Activated CD4-positive, alpha-beta T cell treated with anti-CD3 and anti-CD28 coated beads for 1 hour (primary cell): ENCODE measurements around the gene PFKP.

Experiments used
- DNase-seq: peaks from one replicate; pipeline ENCODE4 v3.0.0-alpha.2; 2020

Gene PFKP

DNA sequence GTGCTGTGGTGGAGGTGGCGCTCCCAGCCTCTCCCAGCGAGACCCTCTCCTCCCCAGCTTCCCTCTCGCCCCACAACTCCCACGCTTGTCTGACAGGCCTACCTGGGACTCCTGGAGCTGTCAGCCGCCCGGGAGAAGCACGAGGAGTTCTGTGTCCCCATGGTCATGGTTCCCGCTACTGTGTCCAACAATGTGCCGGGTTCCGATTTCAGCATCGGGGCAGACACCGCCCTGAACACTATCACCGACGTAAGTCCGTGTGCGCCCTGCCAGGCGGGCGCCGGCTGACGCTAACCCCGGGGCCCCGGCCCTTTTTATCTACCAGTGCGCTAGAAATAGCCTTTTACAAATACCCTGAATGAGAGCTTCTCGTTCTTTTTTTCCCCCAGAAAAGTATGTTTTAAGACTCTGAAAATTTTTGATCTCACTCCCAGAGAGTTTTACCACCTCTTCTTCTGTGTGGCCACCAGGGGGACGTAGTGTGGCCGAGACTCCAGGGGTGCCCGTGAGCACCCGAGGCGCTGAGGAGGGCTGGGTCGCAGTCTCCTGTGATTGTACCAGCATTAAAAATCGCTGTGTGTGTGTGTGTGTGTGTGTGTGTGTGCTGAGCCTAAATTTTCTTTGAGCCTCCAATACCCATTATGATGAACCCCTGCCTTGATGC lies 52.6 kb downstream of the PFKP start:
- no peak for DNase-seq

DNA sequence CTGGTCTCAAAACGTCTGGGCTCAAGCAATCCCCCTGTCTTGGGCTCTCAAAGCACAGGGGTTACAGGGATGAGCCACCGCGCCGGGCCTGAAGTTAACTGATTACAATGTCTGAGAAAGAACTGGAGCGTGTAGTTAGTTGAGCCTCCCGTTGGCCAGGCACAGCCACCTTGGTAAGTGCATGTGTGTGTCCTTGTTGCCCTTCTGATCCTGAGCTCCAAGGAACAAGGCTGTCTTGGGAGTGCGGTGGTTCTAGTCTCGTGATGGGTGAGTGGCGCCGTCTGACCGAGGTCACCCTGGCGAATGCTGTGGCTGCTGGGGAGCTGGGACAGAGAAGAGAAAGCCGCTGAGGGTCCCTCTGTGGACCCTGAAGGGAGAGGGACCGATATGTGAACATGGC lies 54.7 kb downstream of the PFKP start:
- DNase-seq: no peak

DNA sequence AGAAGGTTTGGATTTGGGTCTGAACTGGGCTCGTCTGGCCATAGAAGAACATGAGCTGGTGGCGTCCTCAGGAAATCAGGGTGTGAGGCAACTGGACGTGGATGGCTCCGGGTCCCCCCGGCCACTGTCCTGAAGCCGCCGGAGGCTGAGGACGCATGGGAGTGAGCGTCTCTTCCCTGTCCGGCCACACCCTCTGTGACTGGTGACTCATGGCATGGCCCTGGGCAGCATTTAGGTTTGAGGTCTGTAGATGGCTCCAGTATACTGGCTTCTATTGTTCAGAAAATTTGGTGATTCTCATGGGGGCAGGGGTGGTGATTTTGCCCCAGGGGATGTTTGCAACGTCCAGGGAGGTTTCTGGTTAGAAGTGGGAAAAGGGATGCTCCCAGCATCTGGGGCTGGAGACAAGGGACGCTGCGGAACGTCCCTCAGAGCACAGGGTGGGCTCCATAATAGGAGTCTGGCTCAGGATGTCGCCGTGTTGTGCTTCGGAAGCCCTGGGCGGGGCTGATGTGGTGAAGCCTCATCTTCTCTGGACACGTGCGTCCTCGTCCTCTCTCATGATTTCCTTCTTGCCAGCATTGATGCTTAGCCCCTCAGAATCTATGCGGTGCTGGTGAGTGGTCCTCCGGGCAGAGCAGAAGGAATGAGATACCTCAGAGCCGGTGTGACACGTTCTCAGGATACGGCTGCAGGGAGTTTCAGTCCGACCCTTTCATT lies 55.3 kb downstream of the PFKP start:
- no peak for DNase-seq

DNA sequence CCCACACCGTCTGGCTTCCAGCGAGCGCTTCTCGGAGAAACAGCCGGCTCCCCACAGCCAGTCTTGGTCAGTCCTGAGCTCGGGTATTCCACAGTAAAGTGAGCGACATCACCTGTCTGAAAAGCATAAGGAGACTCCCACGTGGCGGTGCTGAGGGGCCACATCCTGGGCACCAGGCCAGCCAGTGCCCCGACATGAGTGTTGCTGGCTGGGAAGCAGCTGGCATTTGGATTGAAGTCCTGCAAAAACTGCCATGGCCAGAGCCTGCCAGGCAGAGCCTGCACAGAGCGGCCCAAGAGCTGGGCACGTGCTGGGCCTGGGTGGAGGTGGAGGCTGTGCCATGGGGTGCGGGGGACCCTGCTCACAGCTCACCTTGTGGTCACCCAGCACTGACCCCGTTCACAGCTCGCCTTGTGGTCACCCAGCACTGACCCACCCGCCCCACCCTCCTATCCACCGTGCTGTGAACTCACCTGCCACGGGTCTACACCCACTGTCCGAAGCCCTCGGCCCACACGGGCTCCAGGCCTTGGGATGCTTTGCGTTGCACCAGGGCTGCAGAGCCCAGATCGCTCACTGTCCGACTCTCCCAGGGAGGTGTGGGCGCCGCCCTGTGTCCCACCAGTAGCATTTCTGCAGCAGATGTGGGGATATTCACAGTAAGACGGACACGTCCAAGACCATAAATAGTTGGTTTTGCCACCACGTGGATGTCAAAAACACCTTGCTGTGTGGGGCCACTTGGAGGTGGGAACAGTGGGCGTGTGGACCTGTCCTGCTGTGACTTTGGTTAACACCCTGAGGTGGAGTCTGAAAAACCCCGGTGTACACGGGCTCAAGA lies 56.4 kb downstream of the PFKP start:
- DNase-seq: no peak

DNA sequence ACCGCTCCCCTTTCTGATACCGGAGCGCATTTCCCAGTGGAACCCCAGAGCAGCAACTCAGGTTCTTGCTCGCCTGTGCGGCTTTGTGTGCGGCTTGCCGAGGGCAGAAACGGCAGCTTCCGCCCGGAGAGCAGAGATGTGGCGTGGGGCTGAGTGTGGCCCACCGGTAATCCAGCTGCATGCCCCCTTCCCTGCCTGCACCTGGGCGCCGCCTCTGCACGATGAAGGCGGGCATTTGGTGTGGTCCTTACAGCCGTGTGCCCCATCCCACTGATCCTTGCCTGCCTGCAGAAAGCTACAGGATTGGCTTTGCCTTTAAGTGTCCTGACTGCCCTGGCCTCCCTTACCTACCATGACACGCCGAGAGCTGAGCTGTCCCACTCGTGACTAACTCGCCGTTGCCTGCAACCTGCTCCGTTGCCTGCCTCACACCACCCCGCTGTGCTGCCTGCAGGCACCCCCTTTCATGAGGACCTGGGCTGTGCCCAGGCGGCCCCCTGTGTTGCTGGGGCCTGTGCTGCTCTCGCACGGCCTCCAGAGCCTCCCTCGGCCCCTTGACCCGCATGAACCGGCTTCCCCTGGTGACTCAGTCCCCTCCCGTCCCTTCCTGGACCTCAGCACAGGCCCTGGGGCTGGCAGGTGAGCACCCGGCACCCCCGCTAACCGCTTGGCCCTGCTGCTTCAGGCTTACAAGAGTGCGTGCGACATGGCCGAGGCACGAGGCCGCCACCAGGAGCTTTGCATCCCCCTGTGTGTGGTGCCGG lies 57.2 kb downstream of the PFKP start:
- DNase-seq: no peak

DNA sequence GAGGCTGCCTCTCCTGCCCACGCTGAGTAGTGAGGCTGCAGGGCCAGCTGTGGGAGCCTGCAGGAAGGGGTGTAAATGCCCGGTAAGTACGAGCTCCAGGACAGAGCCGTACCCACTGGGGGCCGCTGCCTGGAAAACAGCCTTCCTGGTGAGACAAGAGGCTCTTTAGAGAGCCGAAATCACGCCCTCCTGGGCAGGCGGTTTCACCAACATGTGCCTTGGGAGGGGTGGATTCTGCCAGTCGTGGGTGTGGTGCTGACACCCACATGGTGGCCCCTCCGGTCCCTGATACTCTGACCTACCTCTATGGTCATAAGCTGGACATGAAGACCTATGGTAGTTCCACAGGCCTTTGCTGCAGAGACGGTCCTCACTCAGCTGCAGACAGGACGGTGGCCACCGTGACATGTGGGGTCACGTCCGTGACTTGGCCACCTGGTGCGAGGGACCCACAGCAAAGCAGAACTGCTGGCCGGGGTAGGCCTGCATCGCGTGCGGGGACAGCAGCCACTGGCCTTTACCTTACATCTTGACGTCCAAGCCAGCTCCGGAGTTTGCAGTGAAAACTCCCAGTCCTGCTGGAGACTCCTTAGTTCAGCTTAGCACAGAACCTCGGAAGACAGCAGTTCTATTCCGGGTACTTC lies 58.3 kb downstream of the PFKP start:
- no peak for DNase-seq

DNA sequence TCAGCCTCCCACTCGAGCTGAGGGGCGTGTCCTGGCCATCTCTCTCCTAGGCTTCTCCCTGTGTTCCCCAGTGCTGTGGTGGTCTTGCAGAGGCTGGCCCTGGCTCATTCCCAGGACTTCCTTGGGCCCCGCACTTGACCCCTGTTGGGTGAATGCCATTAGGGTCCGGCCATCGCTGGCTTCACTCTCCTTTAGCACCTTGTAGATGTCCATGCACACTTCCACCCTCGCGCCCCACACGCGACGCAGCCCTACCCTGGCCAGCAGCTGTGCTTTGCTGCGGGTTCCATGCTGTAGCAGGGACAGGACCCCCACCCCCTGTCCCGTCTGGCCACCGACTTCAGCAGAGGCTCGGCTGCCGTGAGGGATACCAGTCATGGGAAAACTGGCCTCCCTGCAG lies 58.9 kb downstream of the PFKP start:
- no peak for DNase-seq

DNA sequence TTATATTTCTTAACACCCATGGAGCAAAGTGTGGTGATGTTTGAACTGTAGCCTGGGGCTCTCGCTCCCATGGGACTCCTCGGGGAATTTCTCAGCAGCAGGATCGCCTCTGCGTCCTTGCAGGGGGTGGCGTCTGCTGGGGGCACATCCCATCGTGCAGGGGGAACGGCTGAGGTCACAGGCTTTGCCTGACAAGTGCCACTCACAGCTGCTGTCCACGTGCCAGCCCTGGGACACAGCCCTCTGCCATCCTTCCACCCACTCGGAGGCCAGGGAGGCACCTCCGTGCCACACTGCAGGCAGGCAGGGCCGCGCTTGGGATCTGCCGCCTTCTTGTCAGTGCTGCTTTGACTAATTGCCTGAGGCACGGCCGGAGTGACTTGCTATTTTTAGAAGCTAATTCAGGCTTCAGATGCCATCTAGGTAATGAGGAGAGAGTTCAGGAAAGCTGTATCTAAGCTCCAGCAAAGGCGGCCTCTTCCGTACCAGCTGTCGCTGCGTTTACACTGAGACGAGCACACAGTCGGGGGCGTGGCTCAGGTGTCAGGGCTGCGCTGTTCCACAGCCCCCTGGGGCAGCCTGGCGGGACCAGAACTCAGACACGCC lies 59.5 kb downstream of the PFKP start:
- no peak for DNase-seq

DNA sequence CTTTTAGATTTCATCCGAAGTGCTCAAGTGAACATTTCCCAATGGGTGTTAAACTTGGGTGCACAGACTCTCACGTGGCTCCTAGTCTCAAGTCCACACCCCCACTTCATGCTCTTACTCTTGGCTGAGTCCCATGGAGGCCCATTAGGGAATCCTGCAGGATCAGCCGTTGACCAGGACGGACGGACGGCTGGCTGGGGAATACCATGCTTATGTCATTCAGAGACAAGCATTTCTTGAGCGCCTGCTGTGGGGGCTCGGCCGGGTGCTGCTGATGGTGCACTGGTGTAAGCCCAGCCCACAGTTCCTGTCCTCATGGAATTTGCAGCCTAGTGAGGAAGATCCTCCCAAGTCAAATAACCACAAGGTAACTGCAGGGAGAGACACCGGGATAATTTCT lies 60.6 kb downstream of the PFKP start:
- no peak for DNase-seq

DNA sequence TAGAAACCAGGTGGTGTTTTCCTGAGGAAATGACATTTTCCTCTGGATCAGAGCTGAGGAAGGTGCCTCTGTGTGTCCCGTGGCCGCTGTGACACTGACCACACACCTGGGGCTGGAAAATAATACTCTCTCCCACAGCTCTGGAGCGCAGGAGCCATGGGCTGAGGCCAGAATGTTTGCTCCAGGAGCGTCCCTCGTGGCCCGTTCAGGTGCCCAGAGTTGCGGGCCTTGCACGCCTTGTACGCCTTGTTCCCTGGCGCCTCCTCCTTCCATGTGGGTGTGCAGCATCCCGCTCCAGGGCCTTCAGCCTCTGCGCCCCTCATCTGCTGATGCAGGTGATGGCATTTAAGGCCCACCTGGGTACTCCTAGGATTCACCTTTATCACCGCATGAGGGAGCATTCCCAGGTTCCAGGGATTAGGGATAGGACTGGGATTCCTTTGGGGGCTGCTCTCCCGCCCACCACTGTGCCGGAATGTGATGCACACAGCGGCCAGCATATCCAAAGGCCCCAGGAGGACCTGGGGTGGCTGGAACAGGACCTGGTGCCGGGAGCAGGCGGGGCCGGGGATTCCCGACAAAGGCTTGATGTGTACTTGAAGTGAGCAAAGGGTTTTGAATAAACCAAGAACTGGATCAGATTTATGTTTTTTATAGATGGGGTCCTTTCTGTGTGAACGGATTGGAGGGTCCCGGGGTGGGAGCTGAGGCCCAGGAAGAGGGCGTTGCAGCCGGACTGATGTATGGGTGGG lies 61.2 kb downstream of the PFKP start:
- DNase-seq: no peak

DNA sequence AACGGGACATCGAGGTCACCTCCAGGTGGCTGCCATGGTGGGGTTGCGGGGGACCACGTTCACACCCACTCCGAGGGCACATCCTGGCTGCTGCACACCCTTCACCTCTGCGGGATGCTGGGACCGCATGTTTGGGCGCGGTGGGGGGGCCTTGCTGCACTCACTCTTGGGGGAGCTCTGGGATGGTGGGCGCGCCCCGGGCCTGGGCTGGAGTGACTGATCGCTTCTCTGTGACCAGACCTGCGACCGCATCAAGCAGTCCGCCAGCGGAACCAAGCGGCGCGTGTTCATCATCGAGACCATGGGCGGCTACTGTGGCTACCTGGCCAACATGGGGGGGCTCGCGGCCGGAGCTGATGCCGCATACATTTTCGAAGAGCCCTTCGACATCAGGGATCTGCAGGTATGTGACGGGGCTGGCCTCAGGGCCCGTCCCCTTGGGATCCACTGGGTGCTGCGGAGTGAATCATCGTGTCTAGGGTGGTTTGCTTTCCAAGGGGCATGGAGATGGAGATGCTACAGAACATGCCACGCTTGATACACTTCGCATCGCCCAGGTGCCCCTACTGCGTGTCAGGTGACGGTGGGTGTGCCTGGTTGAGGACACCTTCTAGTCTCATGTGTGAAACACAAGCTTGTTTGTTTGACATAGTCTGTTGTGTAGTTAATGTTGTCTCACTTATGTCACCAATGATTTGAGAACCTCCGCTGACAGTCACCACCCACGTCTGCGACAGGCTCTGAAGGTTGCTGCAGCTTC lies 62.4 kb downstream of the PFKP start:
- DNase-seq: no peak

DNA sequence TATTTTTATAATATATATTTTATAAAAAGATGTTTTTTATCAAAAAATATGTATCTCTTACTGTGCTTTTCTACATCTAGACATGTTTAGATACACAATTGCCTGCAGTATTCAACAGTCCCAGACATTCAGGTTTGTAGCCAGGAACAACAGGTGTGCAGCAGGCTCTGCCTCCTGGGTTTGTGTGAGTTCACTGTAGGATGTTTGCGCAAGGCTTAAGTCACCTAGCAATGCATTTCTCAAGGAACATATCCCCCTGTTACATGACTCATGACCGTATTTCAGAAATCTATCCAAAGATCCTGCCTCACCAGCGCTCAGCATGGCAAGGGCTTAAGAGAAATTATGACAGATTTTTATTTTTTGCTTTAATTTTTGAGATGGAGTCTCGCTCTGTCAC lies 63.8 kb downstream of the PFKP start:
- DNase-seq: no peak

DNA sequence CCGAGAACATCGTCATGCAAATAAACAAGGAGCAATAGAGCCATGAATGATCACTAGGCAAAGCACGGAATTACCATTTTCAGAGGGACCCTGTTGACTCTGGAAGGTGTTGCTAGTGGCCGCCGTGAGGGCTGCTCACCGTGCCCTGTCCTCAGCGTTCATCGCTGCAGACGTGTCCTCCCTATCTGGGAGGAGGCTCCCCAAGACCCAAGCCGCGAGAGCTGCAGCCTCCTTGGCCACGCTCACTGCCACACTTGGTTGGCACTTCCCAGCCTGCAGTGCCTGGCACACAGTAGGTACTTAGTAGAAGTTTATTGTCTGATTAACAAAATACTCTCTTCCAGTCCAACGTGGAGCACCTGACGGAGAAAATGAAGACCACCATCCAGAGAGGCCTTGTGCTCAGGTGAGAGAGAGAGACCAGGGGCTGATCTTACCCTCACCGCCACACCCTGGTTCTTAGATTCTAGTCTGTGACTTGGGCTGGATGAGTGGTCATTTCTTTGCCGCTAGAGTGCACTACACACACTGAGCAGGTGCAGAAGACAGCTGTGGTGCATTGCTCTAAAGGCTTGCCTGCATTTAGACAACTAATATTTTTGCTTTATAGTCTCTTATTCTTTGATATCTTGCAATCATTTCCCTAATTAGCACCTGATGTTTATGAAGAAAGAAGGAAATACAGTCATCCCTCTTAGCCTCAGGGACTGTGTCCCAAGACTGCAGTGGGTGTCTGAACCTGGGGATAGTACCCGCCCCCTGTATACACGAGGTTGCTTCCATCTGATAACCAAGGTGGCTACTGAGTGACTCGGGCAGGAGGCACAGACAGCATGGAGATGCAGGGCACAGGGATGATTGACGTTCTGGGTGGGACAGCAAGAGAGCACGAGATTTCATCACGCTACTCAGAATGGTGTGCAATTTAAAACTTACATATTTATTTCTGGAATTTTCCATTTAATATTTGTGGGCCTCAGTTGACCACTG lies 65.0 kb downstream of the PFKP start:
- no peak for DNase-seq

DNA sequence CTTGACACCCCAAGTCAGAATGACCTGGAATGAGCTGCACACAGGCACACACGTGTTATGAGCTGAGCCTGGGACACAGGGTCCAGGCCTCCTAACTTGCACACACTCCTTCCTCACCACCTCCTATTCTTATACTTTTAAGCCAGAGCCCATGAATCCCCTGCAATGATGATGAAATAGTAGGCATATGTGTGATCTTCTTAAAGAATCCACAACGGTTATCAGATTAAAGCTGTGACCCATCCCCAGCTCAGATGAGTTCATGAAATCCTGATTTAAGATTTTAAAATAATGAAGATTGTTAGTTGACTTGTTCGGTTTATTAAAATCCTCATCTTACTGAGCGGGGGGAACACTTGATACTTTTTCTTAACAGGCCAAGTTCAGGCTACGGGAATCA lies 66.6 kb downstream of the PFKP start:
- no peak for DNase-seq

DNA sequence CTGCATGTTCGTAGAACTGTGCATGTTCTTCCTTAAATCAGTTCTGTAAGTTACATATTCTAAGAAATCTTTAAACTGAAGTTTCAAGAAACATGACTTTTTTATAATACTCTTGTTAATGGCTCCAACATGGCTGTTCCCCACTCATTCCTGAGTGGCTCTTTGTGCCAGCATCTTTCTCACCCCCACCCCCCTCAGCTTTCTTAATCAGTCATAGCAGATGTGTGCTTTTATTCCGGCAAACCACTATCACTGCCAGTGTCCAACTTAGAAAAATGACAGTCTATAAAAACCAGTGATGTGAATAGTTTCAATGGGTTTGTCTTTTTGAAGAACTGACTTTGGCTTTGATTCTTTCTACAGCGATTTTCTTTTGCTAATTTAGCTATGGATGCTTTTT lies 67.7 kb downstream of the PFKP start:
- DNase-seq: no peak

DNA sequence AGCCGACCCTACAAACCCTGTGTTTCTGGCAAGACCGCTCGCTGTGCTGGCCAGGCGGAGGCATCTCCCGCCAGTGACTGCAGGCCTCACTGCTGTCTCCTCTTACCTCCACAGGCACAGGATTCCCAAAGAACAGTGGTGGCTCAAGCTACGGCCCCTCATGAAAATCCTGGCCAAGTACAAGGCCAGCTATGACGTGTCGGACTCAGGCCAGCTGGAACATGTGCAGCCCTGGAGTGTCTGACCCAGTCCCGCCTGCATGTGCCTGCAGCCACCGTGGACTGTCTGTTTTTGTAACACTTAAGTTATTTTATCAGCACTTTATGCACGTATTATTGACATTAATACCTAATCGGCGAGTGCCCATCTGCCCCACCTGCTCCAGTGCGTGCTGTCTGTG lies 69.0 kb downstream of the PFKP start:
- DNase-seq: no peak

DNA sequence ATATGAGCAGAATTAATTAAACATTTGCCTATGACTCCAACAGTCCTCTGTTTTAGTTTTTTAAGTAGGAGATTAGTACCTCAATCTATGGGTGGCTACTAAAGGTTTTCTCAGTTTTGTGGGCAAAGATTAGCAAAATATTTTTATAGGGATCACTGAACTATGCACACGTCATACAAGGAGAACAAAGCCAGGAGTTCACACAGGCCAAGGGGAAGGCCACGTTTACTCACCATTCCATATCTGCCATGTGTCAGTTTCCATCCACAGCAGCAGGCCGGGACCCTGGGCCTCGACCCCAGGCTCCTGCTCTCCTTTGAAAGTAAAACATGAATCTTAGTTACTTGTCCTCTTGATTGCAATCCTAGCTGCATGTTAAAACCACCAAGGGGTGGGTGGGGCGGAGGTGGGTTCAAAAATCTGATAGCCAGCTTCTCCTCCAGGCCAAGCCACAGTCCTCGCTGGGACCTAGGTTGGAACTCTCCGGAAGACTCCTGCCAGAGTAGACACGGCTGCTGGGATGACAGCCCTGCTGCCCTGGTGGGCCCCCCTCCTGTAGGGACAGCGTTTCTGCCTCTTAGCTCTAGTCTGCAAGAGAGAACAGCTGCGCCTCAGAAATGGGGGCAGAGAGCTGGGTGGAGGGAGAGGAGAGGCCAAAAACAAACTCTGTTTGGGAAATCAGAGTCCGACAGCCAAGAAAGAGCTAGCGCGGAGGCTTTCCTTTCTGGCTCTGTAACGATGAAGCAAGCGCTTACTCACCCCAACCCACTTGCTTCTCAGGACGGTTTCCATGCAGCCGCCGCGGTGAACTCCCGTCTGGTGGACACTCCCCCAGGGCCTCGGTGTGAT lies 69.6 kb downstream of the PFKP start:
- DNase-seq: no peak

DNA sequence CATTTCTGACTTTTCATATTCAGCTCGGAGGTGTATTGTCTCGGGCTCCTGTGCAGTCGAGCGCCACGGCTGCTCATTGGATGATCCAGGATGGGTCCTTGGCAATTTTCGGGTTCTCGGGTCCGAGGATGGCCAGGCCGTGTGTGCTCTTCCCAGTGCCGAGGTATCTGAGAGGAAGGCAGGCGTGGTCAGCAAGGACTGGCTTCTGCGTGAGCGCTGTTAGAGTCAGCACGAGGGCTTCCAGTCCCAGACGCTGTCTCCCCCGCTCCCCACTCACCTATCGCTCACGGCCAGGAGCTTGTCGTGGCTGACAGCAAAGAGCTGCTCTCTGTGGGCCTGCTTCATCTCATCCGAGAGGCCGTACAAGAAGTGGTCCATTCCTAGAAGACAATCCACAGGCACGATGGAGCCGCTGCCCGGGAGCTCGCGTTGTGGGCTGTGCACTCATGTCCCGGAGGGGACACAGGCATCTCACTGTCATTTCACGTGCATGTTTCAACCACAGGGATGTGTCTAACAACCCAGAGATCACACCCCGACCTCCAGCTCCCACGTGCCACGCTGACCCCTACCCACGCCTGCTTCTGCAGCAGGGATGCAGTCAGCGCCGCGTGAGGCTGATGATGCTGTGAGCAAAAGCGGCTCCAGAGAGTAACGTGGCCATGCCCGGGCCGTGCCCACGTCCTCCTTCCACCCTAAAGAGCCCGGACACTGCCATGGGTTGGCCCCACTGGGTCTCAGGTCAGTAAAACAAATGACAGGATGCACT lies 70.8 kb downstream of the PFKP start:
- DNase-seq: no peak
